GM21447 (cell line): ENCODE data around the gene SHKBP1.
"Not testable (repeated sequence)": the region's sequence is repeated elsewhere in the genome, so short reads cannot be mapped to it uniquely, and the experiment has no call there.

Source experiments
- ATAC-seq: cut with Tn5 transposase; IDR thresholded peaks from one replicate; pipeline ENCODE4 v1.9.1; 2021; ENCODE audit not compliant: unreplicated experiment

Gene SHKBP1, protein sequence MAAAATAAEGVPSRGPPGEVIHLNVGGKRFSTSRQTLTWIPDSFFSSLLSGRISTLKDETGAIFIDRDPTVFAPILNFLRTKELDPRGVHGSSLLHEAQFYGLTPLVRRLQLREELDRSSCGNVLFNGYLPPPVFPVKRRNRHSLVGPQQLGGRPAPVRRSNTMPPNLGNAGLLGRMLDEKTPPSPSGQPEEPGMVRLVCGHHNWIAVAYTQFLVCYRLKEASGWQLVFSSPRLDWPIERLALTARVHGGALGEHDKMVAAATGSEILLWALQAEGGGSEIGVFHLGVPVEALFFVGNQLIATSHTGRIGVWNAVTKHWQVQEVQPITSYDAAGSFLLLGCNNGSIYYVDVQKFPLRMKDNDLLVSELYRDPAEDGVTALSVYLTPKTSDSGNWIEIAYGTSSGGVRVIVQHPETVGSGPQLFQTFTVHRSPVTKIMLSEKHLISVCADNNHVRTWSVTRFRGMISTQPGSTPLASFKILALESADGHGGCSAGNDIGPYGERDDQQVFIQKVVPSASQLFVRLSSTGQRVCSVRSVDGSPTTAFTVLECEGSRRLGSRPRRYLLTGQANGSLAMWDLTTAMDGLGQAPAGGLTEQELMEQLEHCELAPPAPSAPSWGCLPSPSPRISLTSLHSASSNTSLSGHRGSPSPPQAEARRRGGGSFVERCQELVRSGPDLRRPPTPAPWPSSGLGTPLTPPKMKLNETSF

DNA sequence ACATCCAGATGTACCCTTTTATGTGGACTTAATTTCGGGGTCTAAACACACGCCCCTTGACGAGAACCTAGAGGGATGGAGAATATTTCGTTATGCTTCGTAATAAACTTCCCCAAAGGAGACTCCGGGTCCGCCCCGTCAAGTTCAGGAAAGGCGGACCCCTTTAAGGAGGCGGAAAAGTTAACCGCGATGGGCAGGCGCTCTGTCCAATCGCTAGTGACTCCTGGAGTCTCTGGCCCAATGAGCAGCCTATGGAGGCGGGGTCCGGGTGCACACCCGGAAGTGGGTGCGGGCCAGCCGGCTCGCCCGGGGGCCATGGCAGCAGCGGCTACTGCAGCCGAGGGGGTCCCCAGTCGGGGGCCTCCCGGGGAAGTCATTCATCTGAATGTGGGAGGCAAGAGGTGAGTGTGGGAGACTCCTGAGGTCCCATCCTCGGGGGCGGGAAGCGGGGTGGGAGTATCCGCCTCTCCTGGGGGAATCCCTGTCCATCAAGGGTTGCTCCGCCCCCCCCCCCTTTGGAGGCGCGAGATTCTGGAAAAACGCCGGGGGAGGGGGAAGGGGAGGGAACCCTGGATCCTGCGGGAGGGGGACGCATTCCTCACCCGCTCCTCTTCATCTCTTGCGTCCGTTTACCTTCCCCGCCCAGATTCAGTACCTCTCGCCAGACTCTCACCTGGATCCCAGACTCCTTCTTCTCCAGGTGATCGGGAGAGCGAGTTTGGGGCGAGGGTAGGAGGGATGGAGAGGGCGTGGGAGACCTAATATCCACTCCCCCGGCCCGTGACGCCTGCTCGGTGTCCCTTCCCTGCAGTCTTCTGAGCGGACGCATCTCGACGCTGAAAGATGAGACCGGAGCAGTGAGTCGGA, at the start of gene SHKBP1:
Gene SHKBP1, plus strand, starts transcription at position 289 of the 867 bp plus-strand sequence. Its CDS starts 27 bp downstream, at position 316.
- ATAC-seq = peak; percentile 89

DNA sequence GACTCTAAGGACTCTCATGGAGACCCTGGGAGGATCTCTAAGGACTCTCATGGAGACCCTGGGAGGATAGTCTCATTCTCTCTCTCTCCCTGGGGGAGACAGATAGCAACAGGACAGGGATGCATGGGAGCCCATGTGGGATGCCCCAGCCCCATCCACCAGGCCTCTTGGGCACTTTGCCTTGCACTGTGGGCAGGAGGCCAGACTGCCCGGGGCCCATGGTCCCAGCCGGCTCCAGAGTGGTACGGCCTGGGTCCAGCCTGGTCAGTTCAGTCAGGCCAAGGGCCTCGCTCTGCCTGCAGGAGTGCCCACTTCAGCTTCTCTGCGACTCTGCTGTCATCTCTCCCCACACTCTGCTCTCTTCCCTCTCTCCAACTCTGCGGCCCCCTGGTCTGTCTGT, 48.6 kb upstream of the SHKBP1 start:
- ATAC-seq = no peak

DNA sequence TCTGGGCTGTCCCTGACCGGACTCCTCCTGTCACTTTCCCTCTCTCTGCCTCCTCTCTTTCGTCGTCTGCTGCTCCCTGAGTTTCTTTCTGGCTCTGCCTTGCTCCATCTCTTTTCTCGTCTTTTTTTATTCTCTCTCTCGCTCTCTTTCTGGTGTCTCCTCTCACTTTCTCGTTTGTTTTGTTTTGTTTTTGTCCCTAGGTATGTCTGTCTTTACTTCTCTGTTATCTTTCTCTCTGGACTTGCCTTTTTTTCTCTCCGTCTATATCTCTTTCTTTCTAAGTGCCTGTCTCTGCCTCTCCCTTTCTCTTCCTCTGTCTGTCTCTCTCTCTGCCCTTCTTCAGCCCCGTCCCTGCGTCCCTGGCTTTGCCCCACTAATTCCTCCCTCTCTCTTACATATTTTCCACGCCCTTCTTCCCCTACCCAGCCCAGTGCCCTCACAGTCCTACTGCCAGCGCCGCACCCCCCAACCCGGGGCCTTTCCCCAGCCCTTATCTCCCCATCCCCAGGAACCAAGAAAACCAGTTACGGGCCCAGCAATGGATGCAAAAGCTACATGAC, 48.1 kb upstream of the SHKBP1 start:
- no peak for ATAC-seq

DNA sequence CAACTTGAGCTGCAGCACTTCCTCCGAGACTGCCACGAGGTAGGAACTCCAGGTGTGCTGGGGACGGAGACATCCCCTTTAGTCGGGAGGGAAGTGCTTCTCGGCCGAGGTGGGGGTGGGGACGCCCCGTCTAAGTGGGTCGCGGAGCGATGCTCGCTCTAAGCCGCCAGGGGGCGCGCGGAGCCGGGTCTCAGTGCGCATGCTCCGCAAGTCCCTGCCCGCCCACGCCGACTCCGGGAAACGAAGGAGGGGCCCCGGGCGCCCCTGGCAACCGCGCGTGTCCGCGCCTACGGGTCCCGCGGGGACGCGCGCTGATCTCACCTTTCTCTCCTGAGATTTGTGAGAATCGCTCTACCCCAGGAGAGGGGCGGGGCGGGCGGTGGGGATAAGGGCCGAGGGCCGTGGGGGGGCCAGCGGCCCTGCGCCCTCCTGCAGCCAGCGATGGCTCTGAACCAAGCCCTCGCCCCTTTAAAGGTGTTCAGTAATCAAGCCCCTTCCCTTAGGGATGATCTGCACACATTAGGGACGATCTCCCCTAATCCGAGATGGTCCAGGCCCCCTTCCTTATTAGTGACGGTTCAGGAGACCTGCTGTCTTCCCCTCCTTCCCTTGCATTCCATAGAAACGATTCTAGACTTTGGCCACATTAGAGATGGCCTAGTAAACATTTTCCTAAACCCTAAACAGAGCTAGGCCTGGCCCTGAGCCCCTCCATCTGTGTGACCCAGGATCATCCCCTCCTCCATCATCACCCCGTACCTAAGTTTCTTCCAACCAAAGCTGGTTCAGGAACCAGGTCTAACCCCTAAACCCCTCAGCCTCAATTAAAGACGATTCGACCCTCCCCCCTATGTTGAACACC, 47.3 kb upstream of the SHKBP1 start:
- ATAC-seq = no peak

DNA sequence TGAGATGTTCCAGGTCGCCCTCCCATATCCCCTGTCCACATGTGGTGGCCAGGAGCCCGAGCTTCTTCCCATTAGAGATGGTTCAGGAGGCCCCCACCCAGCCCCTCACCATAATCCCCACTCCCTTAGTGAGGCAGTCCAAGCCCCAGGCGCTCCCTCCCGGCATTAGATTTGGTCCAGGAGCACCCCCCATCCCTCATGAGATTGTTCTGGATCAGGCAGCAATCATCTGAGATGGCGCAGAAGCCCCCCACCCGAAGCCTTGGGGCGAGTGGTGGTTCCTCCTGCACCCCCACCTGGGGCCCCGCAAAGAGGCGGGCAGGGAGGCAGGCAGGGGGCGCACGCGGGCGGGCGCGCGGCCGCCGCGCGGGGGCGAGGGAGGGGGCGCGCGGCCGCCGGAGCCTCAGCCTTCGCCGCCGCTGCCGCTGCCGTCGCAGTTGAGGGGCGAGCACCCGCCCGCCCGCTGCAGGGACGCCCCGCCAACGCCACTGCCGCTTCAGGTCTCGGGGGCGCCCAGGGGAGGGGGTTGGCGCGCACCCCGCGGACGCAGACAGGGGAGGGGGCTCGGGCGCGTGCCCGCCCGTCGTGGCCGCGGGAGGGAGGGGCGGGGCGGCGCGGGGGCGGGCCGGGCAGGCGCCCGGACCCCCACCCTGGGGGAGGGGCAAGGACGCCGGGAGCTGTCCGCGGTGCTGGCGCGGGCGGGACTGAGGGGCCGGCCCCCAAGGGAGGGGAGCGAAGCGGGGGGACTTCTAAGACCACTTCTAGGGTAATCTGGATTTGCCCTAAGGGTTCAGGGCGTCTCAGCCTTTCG, 46.4 kb upstream of the SHKBP1 start:
- ATAC-seq = no peak

DNA sequence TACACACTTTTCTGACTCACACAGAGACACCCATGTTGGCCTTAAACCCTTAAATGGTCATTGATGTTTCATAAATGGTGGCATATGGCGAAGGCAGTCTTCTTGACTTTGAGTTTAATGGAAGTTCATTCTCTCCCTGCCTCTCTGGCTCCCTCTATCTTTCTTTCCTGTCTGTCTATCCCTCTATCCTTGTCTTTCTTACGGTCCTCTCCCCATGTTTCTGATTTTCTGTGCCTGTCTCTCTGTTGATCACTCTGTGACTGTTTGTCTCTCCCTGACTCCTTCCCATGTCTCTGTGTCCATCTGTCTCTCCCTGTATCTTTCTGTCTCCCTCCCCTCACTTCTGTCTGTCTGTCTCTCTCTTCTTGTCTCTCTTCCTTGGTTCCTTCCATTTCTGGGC, 43.2 kb upstream of the SHKBP1 start:
- no peak for ATAC-seq

DNA sequence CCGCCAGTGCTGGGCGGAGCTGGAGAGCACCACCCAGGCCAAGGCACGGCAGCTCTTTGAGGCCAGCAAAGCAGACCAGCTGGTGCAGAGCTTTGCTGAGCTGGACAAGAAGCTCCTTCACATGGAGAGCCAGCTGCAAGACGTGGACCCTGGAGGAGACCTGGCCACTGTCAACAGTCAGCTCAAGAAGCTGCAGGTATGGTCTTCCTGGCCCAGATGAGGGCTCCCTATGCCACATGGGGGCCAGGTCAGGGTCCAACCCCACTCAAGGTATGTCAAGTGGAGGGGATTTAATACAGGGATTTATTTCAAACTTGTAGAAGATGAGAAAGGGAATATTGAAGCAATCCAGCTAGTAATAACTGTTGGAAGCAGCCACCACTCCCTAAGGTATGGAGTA, 42.5 kb upstream of the SHKBP1 start:
- ATAC-seq = no peak

DNA sequence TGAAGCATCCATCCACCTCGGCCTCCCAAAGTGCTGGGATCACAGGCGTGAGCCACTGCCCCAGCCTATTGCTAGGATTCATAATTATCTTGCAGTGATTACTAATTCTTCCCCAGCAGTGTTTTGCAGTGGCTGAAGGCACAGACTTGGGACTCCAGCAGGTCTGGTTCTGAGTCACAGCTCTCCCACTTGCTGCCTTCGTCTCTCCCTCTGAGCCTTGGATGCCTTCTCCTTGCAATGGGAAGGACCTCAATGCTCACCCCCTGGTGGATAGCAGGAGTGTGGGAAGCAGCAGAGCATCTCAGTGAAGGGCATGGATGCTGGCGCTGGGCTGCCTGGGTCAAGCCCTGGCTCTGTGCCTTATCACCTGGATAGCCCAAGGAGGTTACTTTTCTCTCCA, 37.6 kb upstream of the SHKBP1 start:
- ATAC-seq = no peak

DNA sequence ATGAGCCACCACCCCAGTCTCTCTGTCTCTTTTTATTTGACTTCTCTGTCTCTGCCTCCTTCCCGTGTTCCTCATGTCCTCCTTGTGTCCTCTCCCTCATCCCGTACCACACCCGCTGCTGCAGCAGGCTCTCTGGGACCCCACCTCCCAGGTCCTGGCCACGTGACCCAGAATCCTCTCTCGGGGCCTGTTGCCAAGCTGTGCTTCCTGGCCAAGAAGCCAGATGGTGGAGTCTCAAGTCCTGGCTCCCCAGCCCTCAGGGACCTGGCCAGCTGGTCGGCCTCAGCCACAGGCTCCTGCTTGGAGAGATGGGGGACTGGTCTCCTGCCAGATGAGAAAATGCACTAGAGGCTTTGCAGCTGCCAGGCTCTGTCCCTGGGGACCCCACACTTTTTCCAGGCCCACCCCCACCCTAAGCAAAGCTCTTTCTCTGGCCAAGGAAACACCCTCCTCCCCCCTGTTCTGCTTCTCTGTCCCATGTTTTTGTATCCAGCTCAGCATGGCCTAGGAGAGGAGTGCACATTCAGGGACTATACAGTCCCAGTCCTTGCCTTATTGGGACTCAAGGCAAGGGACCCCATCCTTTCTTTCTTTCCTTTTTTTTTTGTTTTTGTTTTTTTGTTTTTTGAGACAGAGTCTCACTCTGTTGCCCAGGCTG, 34.3 kb upstream of the SHKBP1 start:
- no peak for ATAC-seq

DNA sequence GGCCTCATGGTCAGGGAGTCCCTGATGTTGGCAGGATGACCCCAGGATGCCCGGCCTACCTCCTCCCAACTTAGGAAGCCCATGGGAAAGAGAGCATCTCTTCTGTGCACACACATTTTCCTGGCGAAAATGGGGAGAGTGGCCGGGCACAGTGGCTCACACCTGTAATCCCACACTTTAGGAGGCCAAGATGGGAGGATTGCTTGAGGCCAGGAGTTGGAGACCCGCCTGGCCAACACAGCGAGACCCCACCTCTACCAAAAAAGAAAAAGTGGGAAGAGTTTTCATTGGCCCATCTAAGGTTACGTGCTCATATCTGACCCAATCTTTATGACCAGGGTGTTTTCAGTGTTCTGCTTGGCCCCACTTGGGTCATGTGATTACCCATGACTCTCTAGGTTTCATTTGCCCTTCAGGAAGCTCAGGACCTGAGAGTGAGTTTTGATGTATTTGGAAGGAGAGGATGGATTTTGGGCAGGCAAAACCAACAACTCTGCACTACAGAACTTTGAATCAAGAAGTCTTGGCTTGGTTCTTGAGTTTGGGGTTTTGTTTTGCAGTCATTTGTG, 33.6 kb upstream of the SHKBP1 start:
- no peak for ATAC-seq

DNA sequence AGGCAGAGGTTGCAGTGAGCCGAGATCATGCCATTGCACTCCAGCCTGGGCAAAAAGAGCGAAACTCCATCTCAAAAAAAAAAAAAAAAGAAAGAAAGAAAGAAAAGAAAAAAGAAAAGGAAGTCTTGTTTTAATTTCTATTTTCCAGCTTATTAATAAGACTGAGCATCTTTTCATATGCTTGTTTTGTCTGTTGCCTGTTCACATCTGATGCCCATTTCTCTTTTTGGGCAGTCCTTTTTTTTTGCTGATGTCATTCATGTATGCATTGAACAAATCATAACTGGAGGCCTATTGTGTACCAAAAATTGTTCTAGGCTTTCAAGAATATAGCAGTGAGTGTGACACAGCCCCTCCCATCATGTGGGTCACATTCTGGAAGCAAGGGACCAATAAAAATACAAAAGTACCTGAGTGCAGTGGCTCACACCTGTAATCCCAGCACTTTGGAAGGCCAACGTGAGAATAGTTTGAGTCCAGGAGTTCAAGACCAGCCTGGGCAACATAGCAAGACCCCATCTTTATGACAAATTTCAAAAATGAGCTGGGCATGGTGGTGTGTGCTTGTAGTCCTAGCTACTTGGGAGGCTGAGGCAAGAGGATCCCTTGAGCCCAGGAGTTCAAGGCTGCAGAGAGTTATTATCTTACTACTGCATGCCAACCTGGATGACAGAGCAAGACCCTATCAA, 30.4 kb upstream of the SHKBP1 start:
- ATAC-seq = not testable (repeated sequence)

DNA sequence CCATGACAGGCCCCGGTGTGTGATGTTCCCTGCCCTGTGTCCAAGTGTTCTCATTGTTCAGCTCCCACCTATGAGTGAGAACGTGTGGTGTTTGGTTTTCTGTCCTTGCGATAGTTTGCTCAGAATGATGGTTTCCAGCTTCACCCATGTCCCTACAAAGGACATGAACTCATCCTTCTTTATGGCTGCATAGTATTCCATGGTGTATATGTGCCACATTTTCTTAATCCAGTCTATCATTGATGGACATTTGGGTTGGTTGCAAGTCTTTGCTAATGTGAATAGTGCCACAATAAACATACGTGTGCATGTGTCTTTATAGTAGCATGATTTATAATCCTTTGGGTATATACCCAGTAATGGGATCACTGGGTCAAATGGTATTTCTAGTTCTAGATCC, 29.5 kb upstream of the SHKBP1 start:
- not testable (repeated sequence) for ATAC-seq

DNA sequence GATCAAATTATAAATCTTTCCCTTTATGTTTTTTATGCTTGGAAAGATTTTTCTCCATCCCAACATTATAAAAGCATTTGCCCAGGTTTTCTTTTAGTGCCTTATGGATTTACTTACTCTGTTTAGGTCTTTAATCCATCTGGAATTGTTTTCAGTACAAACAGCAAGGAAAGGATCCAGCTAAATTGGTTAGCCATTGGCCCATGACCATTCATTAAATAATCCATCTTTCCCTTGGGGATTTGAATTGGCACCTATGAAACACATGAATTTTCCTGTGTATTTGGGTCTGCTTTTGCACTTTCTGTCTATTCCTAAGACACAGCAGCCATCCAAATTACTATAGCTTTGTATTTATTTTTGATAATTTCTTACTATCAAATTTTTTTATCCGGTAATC, 28.8 kb upstream of the SHKBP1 start:
- ATAC-seq = no peak

DNA sequence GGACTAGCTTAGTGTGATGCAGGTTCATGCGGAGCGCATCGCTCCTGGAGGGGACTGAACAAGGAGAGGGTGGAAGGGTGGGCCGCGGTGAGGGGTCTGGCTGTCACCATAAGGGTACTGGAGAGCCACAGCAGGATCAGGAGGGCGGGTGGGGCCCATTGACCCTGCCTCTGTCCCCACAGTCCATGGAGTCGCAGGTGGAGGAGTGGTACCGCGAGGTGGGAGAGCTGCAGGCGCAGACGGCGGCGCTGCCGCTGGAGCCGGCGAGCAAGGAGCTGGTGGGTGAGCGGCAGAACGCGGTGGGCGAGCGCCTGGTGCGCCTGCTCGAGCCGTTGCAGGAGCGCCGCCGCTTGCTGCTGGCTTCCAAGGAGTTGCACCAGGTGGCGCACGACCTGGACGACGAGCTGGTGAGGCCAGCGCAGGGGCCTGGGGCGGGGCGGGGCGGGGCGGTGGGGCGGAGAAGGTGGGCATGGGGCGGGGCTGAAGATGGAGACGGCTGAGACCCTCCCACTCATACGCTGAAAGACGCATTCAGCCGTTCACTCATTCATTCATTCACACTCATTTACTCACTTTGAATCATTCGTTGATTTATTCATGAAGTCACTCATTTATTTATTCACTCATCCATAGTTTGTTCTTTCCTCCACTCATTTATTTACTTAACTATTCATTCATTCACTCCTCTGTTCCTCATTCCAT, 27.5 kb upstream of the SHKBP1 start:
- ATAC-seq = no peak

DNA sequence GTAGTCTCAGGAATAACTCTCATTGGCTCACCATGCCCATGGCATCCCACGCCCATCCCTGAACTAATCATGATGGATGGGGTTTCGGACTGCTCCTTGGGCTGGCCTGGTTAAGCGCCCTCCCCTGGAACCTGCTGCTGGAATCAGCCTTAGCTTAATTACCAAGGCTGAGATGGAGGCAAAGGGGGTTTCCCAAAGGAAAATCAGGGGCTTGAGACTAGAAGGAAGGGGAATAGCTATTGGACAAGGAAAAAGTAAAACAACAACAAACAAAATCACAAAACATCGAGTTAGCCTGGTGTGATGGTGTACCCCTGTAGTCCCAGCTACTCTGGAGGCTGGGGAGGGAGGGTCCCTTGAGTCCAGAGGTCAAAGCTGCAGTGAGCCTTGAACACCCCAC, 25.7 kb upstream of the SHKBP1 start:
- ATAC-seq = no peak

DNA sequence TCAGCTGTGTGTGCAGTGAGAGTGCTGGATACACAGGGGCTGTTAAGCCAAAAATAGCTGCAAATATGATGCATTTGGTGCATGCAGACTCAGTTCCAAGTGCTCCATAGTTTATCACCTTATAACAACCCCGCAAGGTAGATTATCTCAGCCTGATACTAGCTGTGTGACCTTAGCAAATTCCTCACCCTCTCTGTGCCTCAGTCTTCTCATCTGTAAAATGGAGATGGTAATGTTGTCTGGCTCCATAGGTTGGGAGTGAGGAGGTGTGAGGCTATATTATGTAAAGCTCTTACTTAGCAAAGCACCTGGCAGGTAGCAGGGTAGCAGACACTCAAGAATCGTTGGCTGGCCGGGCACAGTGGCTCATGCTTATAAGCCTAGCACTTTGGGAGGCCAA, 23.8 kb upstream of the SHKBP1 start:
- ATAC-seq = no peak
